HCT116 (cell line): ENCODE results near the gene ZBTB16.

Source experiments
- CTCF ChIP-seq, 3 experiments: fragments of 200-600 bp in 1 of 3; sonication (generic) in 1 of 3; IDR thresholded peaks in 2 of 3; conservative IDR thresholded peaks in 1 of 3; 2 replicates each; pipeline ENCODE4 v1.5.1; 2012 to 2017; ENCODE audit warnings: low read depth in 2 of 3, low read length in 2 of 3, antibody characterized with exemption in 1 of 3, borderline replicate concordance in 1 of 3, control low read depth in 1 of 3, mild to moderate bottlenecking in 1 of 3, mixed read lengths in 1 of 3, mixed run types in 1 of 3, moderate library complexity in 1 of 3; ENCODE audit not compliant: insufficient read depth in 1 of 3
- ELF1 ChIP-seq: IDR thresholded peaks from 2 replicates; pipeline ENCODE4 v1.6.1; 2012; ENCODE audit warnings: low read depth, borderline replicate concordance
- EZH2 ChIP-seq: fragments of 200-600 bp; sonication (generic); IDR thresholded peaks from 2 replicates; pipeline ENCODE4 v1.6.1; 2017; ENCODE audit warnings: antibody characterized with exemption, mixed run types
- FOSL1 ChIP-seq: IDR thresholded peaks from 2 replicates; pipeline ENCODE4 v1.6.1; 2012; ENCODE audit warnings: low read depth
- MAX ChIP-seq: IDR thresholded peaks from 2 replicates; pipeline ENCODE4 v1.6.1; 2012
- POLR2A ChIP-seq: IDR thresholded peaks from 2 replicates; pipeline ENCODE4 v1.7.0; 2011; ENCODE audit warnings: borderline replicate concordance; ENCODE audit not compliant: insufficient read depth, insufficient read length; ENCODE audit errors: extremely low read depth
- POLR2AphosphoS5 ChIP-seq: IDR thresholded peaks from 2 replicates; pipeline ENCODE4 v1.6.1; 2011; ENCODE audit warnings: mild to moderate bottlenecking, low read depth, low read length, moderate library complexity
- RAD21 ChIP-seq: IDR thresholded peaks from 2 replicates; pipeline ENCODE4 v1.6.1; 2012; ENCODE audit warnings: low read depth, mild to moderate bottlenecking
- REST ChIP-seq: IDR thresholded peaks from 2 replicates; pipeline ENCODE4 v1.6.1; 2012; ENCODE audit warnings: low read depth
- TCF7L2 ChIP-seq: IDR thresholded peaks from 2 replicates; pipeline ENCODE4 v1.7.0; 2011; ENCODE audit warnings: borderline replicate concordance, inconsistent platforms; ENCODE audit not compliant: insufficient read depth, insufficient read length; ENCODE audit errors: extremely low read depth
- YY1 ChIP-seq: IDR thresholded peaks from 2 replicates; pipeline ENCODE4 v1.6.1; 2011; ENCODE audit warnings: low read length, low read depth, moderate library complexity, mild to moderate bottlenecking; ENCODE audit not compliant: insufficient replicate concordance; ENCODE audit errors: extremely low read depth
- ZBTB33 ChIP-seq: IDR thresholded peaks from 2 replicates; pipeline ENCODE4 v1.6.1; 2011; ENCODE audit warnings: mild to moderate bottlenecking, low read length, moderate library complexity; ENCODE audit not compliant: insufficient replicate concordance; ENCODE audit errors: extremely low read depth
- ZFX ChIP-seq: fragments of 450-650 bp; IDR thresholded peaks from 2 replicates; pipeline ENCODE4 v1.6.1; 2017
- ZNF274 ChIP-seq: fragments of 200-500 bp; sonication (Bioruptor generic); IDR thresholded peaks from 2 replicates; pipeline ENCODE4 v1.6.1; 2014; ENCODE audit warnings: mild to moderate bottlenecking, low read depth, low read length, inconsistent platforms

GRCh38 chr11:114258696-114259095 is 199.2 kb downstream of the ZBTB16 start:
- TF ChIP-seq YY1 (no peak), TCF7L2 (no peak), POLR2AphosphoS5 (no peak), ZBTB33 (no peak), POLR2A (no peak), CTCF (IDR thresholded peaks at IDR 0.05 in 2 of 3, conservative IDR thresholded peaks at IDR 0.05 in 1 of 3; ENCODE audit: borderline replicate concordance in 1 of 3, insufficient read depth in 1 of 3, low read depth in 2 of 3, low read length in 2 of 3) (no peak), RAD21 (no peak), EZH2 (no peak), ZFX (no peak), FOSL1 (no peak), MAX (no peak), REST (no peak), ZNF274 (no peak), ELF1 (no peak)
